ENCODE measurements around the gene PGM3.
A peak's percentile ranks its signal among the peaks of the same experiment; 100 is the strongest.
"Not testable (repeated sequence)": the region's sequence is repeated elsewhere in the genome, so short reads cannot be mapped to it uniquely, and the experiment has no call there.

Gene PGM3

GRCh38 chr6:83202031-83202430 lies 9.0 kb upstream of the PGM3 start:
- Histone ChIP-seq H3K4me1 (ENCODE audit: control insufficient read depth, insufficient read depth, low read length, poor library complexity, severe bottlenecking) (no peaks in the 10 kb centered on the region), H3K27me3 (replicated peaks; ENCODE audit: control insufficient read depth, insufficient read depth, low read length, poor library complexity, severe bottlenecking) (no peaks in the 10 kb centered on the region), H3K36me3 (ENCODE audit: control insufficient read depth, insufficient read depth, low read length) (no peaks in the 10 kb centered on the region), H3K9me3 (ENCODE audit: control insufficient read depth, low read length) (no peaks in the 10 kb centered on the region), H3K27ac (ENCODE audit: insufficient read depth, low read length, poor library complexity, severe bottlenecking) (no peak overlapping the region), H3K4me3 (ENCODE audit: insufficient read depth, low read depth, low read length, poor library complexity, severe bottlenecking) (no peak overlapping the region)
- no peak for DNase-seq

- no peak for DNase-seq
- Histone ChIP-seq H3K27me3 (replicated peaks; ENCODE audit: control insufficient read depth, insufficient read depth, low read length, poor library complexity, severe bottlenecking) (no peaks in the 10 kb centered on the region), H3K36me3 (ENCODE audit: control insufficient read depth, insufficient read depth, low read length) (no peaks in the 10 kb centered on the region), H3K9me3 (ENCODE audit: control insufficient read depth, low read length) (no peaks in the 10 kb centered on the region), H3K4me3 (ENCODE audit: insufficient read depth, low read depth, low read length, poor library complexity, severe bottlenecking) (no peak overlapping the region), H3K27ac (ENCODE audit: insufficient read depth, low read length, poor library complexity, severe bottlenecking) (no peak overlapping the region), H3K4me1 (ENCODE audit: control insufficient read depth, insufficient read depth, low read length, poor library complexity, severe bottlenecking) (no peaks in the 10 kb centered on the region)
Measured at GRCh38 chr6:83199863-83200225, 6.8 kb upstream of the PGM3 start.

GRCh38 chr6:83199173-83199862 lies 6.3 kb upstream of the PGM3 start:
- H3K36me3 ChIP-seq (ENCODE audit: control insufficient read depth, insufficient read depth, low read length) = no peaks in the 10 kb centered on the region
- no peaks in the 10 kb centered on the region for H3K27me3 ChIP-seq (replicated peaks; ENCODE audit: control insufficient read depth, insufficient read depth, low read length, poor library complexity, severe bottlenecking)
- no peak overlapping the region for H3K27ac ChIP-seq (ENCODE audit: insufficient read depth, low read length, poor library complexity, severe bottlenecking)
- no peak for DNase-seq
- no peaks in the 10 kb centered on the region for H3K4me1 ChIP-seq (ENCODE audit: control insufficient read depth, insufficient read depth, low read length, poor library complexity, severe bottlenecking)
- H3K4me3 ChIP-seq (ENCODE audit: insufficient read depth, low read depth, low read length, poor library complexity, severe bottlenecking) = no peak overlapping the region
- H3K9me3 ChIP-seq (ENCODE audit: control insufficient read depth, low read length) = no peaks in the 10 kb centered on the region

GRCh38 chr6:83198486-83199172 lies 5.6 kb upstream of the PGM3 start:
- no peaks in the 10 kb centered on the region for H3K27me3 ChIP-seq (replicated peaks; ENCODE audit: control insufficient read depth, insufficient read depth, low read length, poor library complexity, severe bottlenecking)
- H3K27ac ChIP-seq (ENCODE audit: insufficient read depth, low read length, poor library complexity, severe bottlenecking) = no peak overlapping the region
- DNase-seq = no peak

GRCh38 chr6:83193747-83194566 lies 892 bp upstream of the PGM3 start:
- Histone ChIP-seq H3K4me3 (ENCODE audit: insufficient read depth, low read depth, low read length, poor library complexity, severe bottlenecking) (peak overlapping the region; percentile 94), H3K36me3 (ENCODE audit: control insufficient read depth, insufficient read depth, low read length) (no peaks in the 10 kb centered on the region), H3K27ac (ENCODE audit: insufficient read depth, low read length, poor library complexity, severe bottlenecking) (peak overlapping the region; percentile 82), H3K27me3 (replicated peaks; ENCODE audit: control insufficient read depth, insufficient read depth, low read length, poor library complexity, severe bottlenecking) (no peaks in the 10 kb centered on the region), H3K9me3 (ENCODE audit: control insufficient read depth, low read length) (no peaks in the 10 kb centered on the region), H3K4me1 (ENCODE audit: control insufficient read depth, insufficient read depth, low read length, poor library complexity, severe bottlenecking) (peaks cover 5% of the 10 kb centered on the region)
- DNase-seq = peak in 2 of 3 donors; percentile 6 to 26

More at GRCh38 chr6:83198486-83199172, 5.6 kb upstream of the PGM3 start:
- H3K4me1 ChIP-seq (ENCODE audit: control insufficient read depth, insufficient read depth, low read length, poor library complexity, severe bottlenecking) = no peaks in the 10 kb centered on the region
- no peak overlapping the region for H3K4me3 ChIP-seq (ENCODE audit: insufficient read depth, low read depth, low read length, poor library complexity, severe bottlenecking)
- H3K9me3 ChIP-seq (ENCODE audit: control insufficient read depth, low read length) = no peaks in the 10 kb centered on the region
- H3K36me3 ChIP-seq (ENCODE audit: control insufficient read depth, insufficient read depth, low read length) = no peaks in the 10 kb centered on the region

GRCh38 chr6:83192456-83192855 lies 609 bp downstream of the PGM3 start:
- Histone ChIP-seq H3K27me3 (replicated peaks; ENCODE audit: control insufficient read depth, insufficient read depth, low read length, poor library complexity, severe bottlenecking) (no peaks in the 10 kb centered on the region), H3K4me1 (ENCODE audit: control insufficient read depth, insufficient read depth, low read length, poor library complexity, severe bottlenecking) (peaks cover 5% of the 10 kb centered on the region), H3K9me3 (ENCODE audit: control insufficient read depth, low read length) (no peaks in the 10 kb centered on the region), H3K4me3 (ENCODE audit: insufficient read depth, low read depth, low read length, poor library complexity, severe bottlenecking) (peak overlapping the region; percentile 94), H3K27ac (ENCODE audit: insufficient read depth, low read length, poor library complexity, severe bottlenecking) (peak overlapping the region; percentile 82), H3K36me3 (ENCODE audit: control insufficient read depth, insufficient read depth, low read length) (no peaks in the 10 kb centered on the region)
- no peak for DNase-seq

GRCh38 chr6:83191974-83192373 lies 1.1 kb downstream of the PGM3 start:
- H3K4me1 ChIP-seq (ENCODE audit: control insufficient read depth, insufficient read depth, low read length, poor library complexity, severe bottlenecking); H3K27me3 ChIP-seq (replicated peaks; ENCODE audit: control insufficient read depth, insufficient read depth, low read length, poor library complexity, severe bottlenecking); H3K27ac ChIP-seq (ENCODE audit: insufficient read depth, low read length, poor library complexity, severe bottlenecking); H3K9me3 ChIP-seq (ENCODE audit: control insufficient read depth, low read length); H3K36me3 ChIP-seq (ENCODE audit: control insufficient read depth, insufficient read depth, low read length); DNase-seq; H3K4me3 ChIP-seq (ENCODE audit: insufficient read depth, low read depth, low read length, poor library complexity, severe bottlenecking): not testable (repeated sequence)

- Histone ChIP-seq H3K9me3 (ENCODE audit: control insufficient read depth, low read length) (no peaks in the 10 kb centered on the region), H3K27ac (ENCODE audit: insufficient read depth, low read length, poor library complexity, severe bottlenecking) (no peak overlapping the region), H3K4me3 (ENCODE audit: insufficient read depth, low read depth, low read length, poor library complexity, severe bottlenecking) (no peak overlapping the region), H3K4me1 (ENCODE audit: control insufficient read depth, insufficient read depth, low read length, poor library complexity, severe bottlenecking) (peaks cover 5% of the 10 kb centered on the region), H3K36me3 (ENCODE audit: control insufficient read depth, insufficient read depth, low read length) (no peaks in the 10 kb centered on the region), H3K27me3 (replicated peaks; ENCODE audit: control insufficient read depth, insufficient read depth, low read length, poor library complexity, severe bottlenecking) (no peaks in the 10 kb centered on the region)
- DNase-seq = no peak
Measured at GRCh38 chr6:83190626-83191025, 2.4 kb downstream of the PGM3 start.

- peaks cover 5% of the 10 kb centered on the region for H3K4me1 ChIP-seq (ENCODE audit: control insufficient read depth, insufficient read depth, low read length, poor library complexity, severe bottlenecking)
- H3K9me3 ChIP-seq (ENCODE audit: control insufficient read depth, low read length) = no peaks in the 10 kb centered on the region
- no peak for DNase-seq
- no peak overlapping the region for H3K4me3 ChIP-seq (ENCODE audit: insufficient read depth, low read depth, low read length, poor library complexity, severe bottlenecking)
- H3K27ac ChIP-seq (ENCODE audit: insufficient read depth, low read length, poor library complexity, severe bottlenecking) = no peak overlapping the region
- H3K27me3 ChIP-seq (replicated peaks; ENCODE audit: control insufficient read depth, insufficient read depth, low read length, poor library complexity, severe bottlenecking) = no peaks in the 10 kb centered on the region
- peaks cover 7% of the 10 kb centered on the region for H3K36me3 ChIP-seq (ENCODE audit: control insufficient read depth, insufficient read depth, low read length)
Measured at GRCh38 chr6:83188501-83188900, 4.6 kb downstream of the PGM3 start.

GRCh38 chr6:83185096-83185495 lies 8.0 kb downstream of the PGM3 start:
- no peak overlapping the region for H3K27ac ChIP-seq (ENCODE audit: insufficient read depth, low read length, poor library complexity, severe bottlenecking)
- no peak for DNase-seq
- peaks cover 16% of the 10 kb centered on the region for H3K36me3 ChIP-seq (ENCODE audit: control insufficient read depth, insufficient read depth, low read length)
- no peaks in the 10 kb centered on the region for H3K4me1 ChIP-seq (ENCODE audit: control insufficient read depth, insufficient read depth, low read length, poor library complexity, severe bottlenecking)
- H3K9me3 ChIP-seq (ENCODE audit: control insufficient read depth, low read length) = no peaks in the 10 kb centered on the region
- no peak overlapping the region for H3K4me3 ChIP-seq (ENCODE audit: insufficient read depth, low read depth, low read length, poor library complexity, severe bottlenecking)
- no peaks in the 10 kb centered on the region for H3K27me3 ChIP-seq (replicated peaks; ENCODE audit: control insufficient read depth, insufficient read depth, low read length, poor library complexity, severe bottlenecking)

All from effector memory CD4-positive, alpha-beta T cell (primary cell).